Lung microvascular endothelial cell (primary cell): ENCODE results near the gene AKR7A3. TPM values are rescaled to one million over a fixed set of nuclear protein-coding genes. Genes with fewer than 3 reads are reported as not detected.
A peak's percentile ranks its signal among the peaks of the same experiment; 100 is the strongest.
"Not testable (repeated sequence)": the region's sequence is repeated elsewhere in the genome, so short reads cannot be mapped to it uniquely, and the experiment has no call there.

Source experiments
- DNase-seq, 2 donors: peaks; one replicate each; pipeline versions ENCODE4 v3.0.0 to v3.0.0-alpha.2; 2010; ENCODE audit warnings: low read depth in 2 of 2
- total RNA-seq: library from RNA; depleted of rRNA; stranded (reverse); fragments of >200 nt; gene quantifications from 2 replicates; pipeline ENCODE4 v1.2.1, GENCODE V29; 2014

Gene AKR7A3
- total RNA-seq, 1 donor from 2014 or later = under 0.01 TPM

DNA sequence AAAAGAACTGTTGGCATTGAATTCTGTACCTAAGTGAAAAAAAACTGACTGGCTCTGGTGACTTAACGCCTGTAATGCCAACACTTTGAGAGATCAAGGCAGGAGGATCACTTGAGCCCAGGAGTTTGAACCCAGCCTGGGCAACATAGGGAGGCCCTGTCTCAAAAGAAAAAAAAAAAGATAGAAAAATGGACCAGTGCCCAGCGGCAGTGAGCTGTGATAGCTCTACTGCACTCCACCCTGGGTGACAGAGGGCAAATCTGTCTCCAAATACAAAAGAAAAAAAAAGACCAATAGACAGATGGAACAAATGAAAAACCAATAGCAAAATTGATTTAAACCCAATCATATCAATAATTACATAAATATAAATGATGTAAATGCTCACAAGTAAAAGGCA is 674 bp upstream of the AKR7A3 start:
- no peak for DNase-seq

- no peak for DNase-seq
These were observed 959 bp downstream of the AKR7A3 start for GRCh38 chr1:19287436-19288185.

DNA sequence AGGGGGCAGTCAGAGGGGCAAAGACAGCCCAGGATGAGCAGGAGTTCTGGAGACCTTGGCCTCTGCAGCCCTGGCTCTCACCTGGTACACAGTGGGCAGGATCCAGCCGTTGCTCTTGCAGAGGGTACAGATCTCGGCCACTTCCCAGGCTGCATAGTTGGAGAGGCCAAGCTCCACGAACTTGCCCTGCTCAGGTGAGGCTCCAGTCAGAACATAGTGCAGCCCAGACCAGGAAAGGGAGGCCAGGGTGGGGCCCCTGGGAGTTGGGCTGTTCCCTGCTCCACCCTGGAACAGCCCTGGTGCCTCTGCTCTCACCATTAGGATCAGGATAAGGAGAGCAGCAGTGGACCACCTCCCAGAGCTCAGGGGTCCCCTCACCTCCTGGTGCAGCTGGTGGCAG is 2.8 kb downstream of the AKR7A3 start:
- not testable (repeated sequence) for DNase-seq

DNA sequence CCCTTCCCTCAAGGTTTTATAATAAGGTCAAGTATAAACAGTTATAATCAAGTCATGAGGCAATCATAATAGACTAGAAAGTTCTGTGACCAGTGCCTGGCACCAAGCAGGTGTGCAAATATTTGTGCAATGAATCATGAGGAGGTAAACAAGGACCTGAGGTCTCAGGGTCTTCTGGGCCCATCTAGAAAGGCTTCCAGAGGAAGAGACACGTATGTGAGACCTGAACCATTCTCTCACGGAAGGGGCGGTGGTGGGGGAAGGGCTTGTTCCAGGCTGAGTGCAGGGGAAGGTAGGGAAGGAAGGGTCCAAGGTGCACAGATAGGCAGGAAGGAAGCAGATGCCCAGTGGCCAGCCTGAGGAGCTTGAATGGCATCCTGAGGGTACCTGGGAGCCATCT is 3.2 kb downstream of the AKR7A3 start:
- not testable (repeated sequence) for DNase-seq

GRCh38 chr1:19284881-19285280 is 3.7 kb downstream of the AKR7A3 start:
- no peak for DNase-seq

- no peak for DNase-seq
These were observed 4.7 kb downstream of the AKR7A3 start for GRCh38 chr1:19283891-19284290.

GRCh38 chr1:19274636-19275035 is 13.9 kb downstream of the AKR7A3 start:
- no peak for DNase-seq

DNA sequence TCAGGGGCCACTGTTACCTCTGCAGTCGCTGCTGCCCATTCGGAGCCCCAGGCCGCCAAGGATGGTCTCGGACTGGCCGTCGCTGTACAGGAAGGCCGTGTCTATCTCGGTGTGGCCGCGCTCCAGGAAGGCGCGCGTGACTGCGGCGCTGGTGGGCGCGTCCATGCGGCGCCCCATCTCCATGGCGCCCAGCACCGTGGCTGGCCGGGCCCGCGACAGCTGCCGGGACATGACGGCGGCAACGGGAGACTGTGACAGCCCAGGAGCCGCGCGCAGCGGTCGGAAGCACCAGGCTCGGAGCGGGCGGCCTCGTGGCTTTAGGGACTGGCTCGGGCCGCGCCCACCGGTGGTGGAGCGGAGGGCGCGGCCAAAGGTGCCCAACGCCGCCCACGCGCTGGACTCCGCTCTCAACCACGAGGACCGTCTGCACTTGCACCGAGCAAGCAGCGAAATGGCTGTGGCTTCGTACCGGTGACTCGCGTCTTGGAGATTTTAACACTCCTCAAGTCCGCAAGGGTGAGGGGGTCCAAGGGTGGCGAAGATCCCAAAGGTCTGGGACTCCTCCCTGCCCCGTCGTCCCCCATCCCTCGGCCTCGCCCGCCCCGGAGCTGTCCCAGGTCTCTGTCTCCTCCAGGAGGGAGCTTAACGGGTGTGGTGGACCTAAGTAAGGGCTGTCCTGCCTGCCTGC is 14.6 kb downstream of the AKR7A3 start:
- DNase-seq = not testable (repeated sequence)

DNA sequence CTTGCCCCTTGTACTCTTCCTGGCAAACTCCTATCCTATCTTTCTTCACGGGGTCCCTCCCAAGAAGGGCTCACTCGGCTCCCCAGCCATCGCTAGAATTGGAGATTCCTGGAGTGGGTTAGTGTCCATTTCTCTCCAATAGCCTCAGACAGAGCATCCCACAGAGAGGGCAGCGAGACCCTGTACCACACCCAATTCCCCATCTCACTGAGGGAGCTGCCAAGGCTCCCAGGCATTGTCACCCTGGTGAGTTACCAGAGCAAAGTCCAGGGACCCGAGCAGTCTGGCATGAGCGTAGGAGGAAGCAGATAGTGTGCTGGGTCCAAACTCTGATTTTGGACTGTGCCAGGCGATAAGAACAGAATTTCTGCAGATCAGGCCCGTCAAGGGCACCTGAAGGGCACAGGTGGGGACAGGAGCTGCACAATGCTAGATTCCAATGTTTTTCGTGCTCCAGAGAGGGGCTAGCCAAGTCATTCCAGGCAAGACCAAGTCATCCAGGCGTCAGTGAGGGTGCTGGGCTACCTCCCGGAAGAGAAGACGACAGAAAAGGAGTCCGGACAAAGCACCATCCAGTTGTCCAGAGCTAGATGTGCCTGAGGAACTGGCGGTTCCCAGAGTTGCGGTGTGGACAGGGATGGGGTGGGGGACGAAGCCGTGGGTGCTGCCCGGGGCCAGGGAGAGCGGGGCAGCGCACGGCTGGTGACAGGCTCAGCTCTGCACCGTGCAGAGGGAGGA is 15.3 kb downstream of the AKR7A3 start:
- DNase-seq = no peak

GRCh38 chr1:19272064-19272463 is 16.5 kb downstream of the AKR7A3 start:
- DNase-seq = no peak

- DNase-seq = not testable (repeated sequence)
These were observed 18.2 kb downstream of the AKR7A3 start for GRCh38 chr1:19270343-19270730.

DNA sequence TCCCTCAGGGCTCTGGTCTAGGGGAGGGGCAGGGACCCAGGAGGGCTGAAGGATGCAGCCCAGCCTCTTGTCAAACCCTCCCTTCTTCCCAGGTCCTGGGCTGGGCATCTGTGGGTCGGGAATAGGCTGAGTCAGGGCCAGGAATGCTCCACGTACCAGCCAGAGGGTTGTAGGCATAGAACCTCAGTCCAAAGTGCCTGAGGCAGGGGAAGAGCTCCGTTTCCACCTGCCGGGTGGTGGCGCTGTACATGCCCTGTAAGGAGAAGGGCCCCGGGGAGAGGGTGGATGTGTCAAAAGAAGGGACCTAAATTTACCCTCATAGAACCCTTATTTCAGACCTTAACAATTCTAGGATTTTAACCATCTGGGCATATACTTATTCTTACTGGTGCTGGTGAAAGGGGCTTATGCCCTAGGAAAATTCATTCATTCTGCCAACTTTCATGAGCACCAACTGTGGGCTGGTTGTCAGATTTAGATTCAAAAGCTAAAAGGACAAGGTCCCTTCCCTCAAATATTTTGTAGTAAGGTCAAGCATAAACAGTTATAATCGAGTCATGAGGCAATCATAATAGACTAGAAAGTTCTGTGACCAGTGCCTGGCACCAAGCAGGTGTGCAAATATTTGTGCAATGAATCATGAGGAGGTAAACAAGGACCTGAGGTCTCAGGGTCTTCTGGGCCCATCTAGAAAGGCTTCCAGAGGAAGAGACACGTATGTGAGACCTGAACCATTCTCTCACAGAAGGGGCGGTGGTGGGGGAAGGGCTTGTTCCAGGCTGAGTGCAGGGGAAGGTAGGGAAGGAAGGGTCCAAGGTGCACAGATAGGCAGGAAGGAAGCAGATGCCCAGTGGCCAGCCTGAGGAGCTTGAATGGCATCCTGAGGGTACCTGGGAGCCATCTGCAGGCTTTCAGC is 18.9 kb downstream of the AKR7A3 start:
- peak in 1 of 2 donors; percentile 25 for DNase-seq

DNA sequence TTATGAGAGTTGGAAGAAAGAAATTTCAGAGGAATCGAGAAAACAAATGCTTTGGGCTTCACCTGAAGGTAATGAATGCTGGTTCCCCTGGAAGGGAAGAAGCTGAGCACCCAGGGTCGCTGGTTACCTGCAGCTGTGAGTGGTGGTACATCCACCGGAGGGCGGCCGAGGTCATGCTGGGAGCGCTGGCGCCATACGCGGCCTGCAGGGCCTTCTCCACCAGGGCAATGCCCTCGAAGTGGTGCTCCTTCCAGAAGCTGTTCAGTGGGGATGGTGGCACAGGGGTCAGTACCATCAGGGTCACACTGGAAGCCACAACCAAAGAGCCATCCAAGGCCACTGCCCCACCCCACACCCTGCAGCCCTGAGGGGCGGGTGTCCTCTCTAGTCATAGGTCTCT is 20.1 kb downstream of the AKR7A3 start:
- no peak for DNase-seq

- DNase-seq = no peak
These were observed 25.8 kb downstream of the AKR7A3 start for GRCh38 chr1:19262744-19263143.

DNA sequence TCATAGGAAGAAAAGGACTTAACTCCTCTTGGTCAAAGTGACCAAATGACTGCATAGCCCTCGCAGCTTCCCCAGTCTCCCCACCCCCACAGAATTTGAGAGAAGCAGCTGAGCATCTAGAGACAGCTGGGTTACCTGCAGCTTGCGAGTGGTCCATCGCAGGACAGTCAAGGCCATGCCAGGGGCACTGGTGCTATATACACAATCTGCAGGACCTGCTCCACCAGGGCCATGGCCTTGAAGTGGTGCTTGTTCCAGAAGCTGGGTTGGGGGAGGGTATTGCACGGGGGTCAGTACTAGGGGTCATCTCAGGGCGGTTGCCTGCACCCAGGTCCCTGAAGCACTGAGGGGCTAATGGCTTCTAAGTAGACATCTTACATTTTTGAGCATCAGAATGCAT is 26.5 kb downstream of the AKR7A3 start:
- no peak for DNase-seq

- peak in 1 of 2 donors; percentile 37 for DNase-seq
These were observed 28.1 kb downstream of the AKR7A3 start for GRCh38 chr1:19260211-19261138.

DNA sequence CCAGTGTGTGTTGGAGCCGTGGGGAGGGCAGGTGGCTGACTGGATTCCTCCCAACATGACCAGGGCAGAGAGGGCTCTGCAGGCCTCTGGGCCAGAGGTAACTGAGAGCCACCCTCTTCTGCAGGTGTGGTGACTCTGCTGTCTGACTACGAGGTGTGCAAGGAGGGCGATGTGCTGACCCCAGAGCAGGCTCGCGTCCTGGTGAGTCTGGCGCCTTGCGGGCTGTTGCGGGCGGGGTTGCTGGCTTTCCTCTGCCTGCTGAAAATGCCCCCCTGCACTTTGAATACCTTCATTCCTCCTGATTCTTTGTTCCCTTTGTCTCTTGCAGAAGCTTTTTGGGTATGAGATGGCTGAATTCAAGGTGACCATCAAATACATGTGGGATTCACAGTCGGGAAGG is 30.2 kb downstream of the AKR7A3 start:
- DNase-seq = no peak

- peak in 1 of 2 donors; percentile 37 for DNase-seq
These were observed 31.2 kb downstream of the AKR7A3 start for GRCh38 chr1:19257178-19257914.

GRCh38 chr1:19256301-19256700 is 32.3 kb downstream of the AKR7A3 start:
- DNase-seq = not testable (repeated sequence)
